Sigmoid colon (tissue), 4 donors: Measurements from ENCODE around the gene PNMA8B.

Source experiments
- CTCF ChIP-seq, 4 experiments: fragments of 450-650 bp in 3 of 4; fragments of 200-600 bp in 1 of 4; IDR thresholded peaks; one replicate each; pipeline ENCODE4 v1.5.1; 2016 to 2019; ENCODE audit warnings: antibody characterized with exemption in 4 of 4, mild to moderate bottlenecking in 3 of 4, moderate library complexity in 2 of 4
- EP300 ChIP-seq, 4 donors: sonication (generic); formaldehyde crosslinking; IDR thresholded peaks; one replicate each; pipeline ENCODE4 v1.6.1; 2017; ENCODE audit warnings: antibody characterized with exemption in 4 of 4
- POLR2A ChIP-seq, 2 donors: fragments of 450-650 bp; IDR thresholded peaks; one replicate each; pipeline ENCODE4 v1.6.1; 2016; ENCODE audit warnings: antibody characterized with exemption in 2 of 2, mild to moderate bottlenecking in 2 of 2, moderate library complexity in 2 of 2
- POLR2AphosphoS5 ChIP-seq, 4 donors: sonication (generic); formaldehyde crosslinking; IDR thresholded peaks; one replicate each; pipeline ENCODE4 v1.6.1; 2017; ENCODE audit warnings: antibody characterized with exemption in 4 of 4

GRCh38 chr19:46471116-46471733 lies 24.4 kb downstream of the PNMA8B start, which contains the start of gene PNMA8A:
- TF ChIP-seq CTCF (IDR thresholded peaks at IDR 0.05) (no peak), POLR2A (IDR thresholded peaks at IDR 0.05) (no peak), POLR2AphosphoS5 (IDR thresholded peaks at IDR 0.05) (peak in 2 of 4 donors; percentile 11), EP300 (IDR thresholded peaks at IDR 0.05) (no peak)
